Left ventricle myocardium inferior (tissue), 1 donor: ENCODE measurements around the gene SYTL3. TPM values are rescaled to one million over a fixed set of nuclear protein-coding genes. Genes with fewer than 3 reads are reported as not detected.
A peak's percentile ranks its signal among the peaks of the same experiment; 100 is the strongest.
"Not testable (repeated sequence)": the region's sequence is repeated elsewhere in the genome, so short reads cannot be mapped to it uniquely, and the experiment has no call there.

ENCODE experiments used
- DNase-seq: peaks from one replicate; pipeline ENCODE4 v3.0.0-alpha.2; 2020
- H3K27ac ChIP-seq: fragments of 200-600 bp; replicated peaks from 2 replicates; pipeline ENCODE4 v1.8.0; 2021
- H3K27me3 ChIP-seq: fragments of 200-600 bp; 2 replicates; pipeline ENCODE4 v1.8.0; 2021; ENCODE audit warnings: low read depth
- H3K36me3 ChIP-seq: fragments of 200-600 bp; 2 replicates; pipeline ENCODE4 v1.8.0; 2021
- H3K4me1 ChIP-seq: fragments of 200-600 bp; 2 replicates; pipeline ENCODE4 v1.8.0; 2021
- H3K4me3 ChIP-seq: fragments of 200-600 bp; 2 replicates; pipeline ENCODE4 v1.8.0; 2021; ENCODE audit warnings: mild to moderate bottlenecking, moderate library complexity
- H3K9me3 ChIP-seq: fragments of 200-600 bp; replicated peaks from 2 replicates; pipeline ENCODE4 v1.8.0; 2021
- CTCF ChIP-seq: fragments of 200-600 bp; IDR thresholded peaks from 2 replicates; pipeline ENCODE4 v1.8.0; 2021; ENCODE audit warnings: antibody characterized with exemption, mild to moderate bottlenecking, borderline replicate concordance
- intact Hi-C: fragments of 100-400 bp; cut with micrococcal nuclease; formaldehyde crosslinking; loops from one replicate; pipeline ENCODE4 v1.11.0; 2022
- total RNA-seq: library from RNA; stranded (reverse); fragmentation: NEBNext Ultra II Directional; extraction: Animal tissue kit (Norgen Biotek cat#: 25700); gene quantifications from one replicate; pipeline ENCODE4 v1.2.1, GENCODE V29; 2021
- donor health status: DM: no; HTN: yes; CAD: no; lungs with severe emphysema.

Gene SYTL3
- total RNA-seq, 1 donor from 2014 or later, result 11.2 TPM

GRCh38 chr6:158646023-158646910 is 3.6 kb upstream of the SYTL3 start:
- no peak for TF ChIP-seq CTCF
- no peaks in the 10 kb centered on the region for H3K9me3 ChIP-seq
- no peak for DNase-seq
- peak overlapping the region; percentile 94 for H3K27ac ChIP-seq
- no peaks in the 10 kb centered on the region for H3K27me3 ChIP-seq
- peaks cover 62% of the 10 kb centered on the region for H3K4me1 ChIP-seq
- no peak overlapping the region for H3K4me3 ChIP-seq
- no peaks in the 10 kb centered on the region for H3K36me3 ChIP-seq
- intact Hi-C loops, result no loop called here

DNA sequence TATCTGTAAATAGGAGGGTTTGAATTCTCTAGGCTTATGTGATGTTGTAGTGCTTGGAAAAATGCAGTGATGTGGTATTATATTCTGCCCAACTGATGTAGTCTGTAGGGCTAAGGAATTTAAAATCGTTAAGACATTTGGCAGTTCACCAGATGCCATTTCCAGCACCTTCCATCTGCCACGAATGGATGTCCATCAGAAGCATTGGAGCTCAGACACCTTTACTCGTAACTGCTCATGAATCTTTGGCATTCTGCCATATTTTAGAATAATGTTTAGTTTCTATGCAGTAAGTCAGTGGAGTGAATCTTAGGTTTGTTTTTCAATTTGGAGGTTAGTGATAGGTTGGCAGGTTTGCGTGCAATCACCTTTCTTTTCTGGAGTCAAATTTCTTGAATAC is 2.4 kb upstream of the SYTL3 start:
- H3K4me1 ChIP-seq, result peaks cover 49% of the 10 kb centered on the region
- DNase-seq, result no peak
- intact Hi-C loops, result no loop called here
- H3K36me3 ChIP-seq, result no peaks in the 10 kb centered on the region
- TF ChIP-seq CTCF, result no peak
- H3K9me3 ChIP-seq, result no peaks in the 10 kb centered on the region
- no peak overlapping the region for H3K4me3 ChIP-seq
- H3K27me3 ChIP-seq, result no peaks in the 10 kb centered on the region
- peak overlapping the region; percentile 78 for H3K27ac ChIP-seq

DNA sequence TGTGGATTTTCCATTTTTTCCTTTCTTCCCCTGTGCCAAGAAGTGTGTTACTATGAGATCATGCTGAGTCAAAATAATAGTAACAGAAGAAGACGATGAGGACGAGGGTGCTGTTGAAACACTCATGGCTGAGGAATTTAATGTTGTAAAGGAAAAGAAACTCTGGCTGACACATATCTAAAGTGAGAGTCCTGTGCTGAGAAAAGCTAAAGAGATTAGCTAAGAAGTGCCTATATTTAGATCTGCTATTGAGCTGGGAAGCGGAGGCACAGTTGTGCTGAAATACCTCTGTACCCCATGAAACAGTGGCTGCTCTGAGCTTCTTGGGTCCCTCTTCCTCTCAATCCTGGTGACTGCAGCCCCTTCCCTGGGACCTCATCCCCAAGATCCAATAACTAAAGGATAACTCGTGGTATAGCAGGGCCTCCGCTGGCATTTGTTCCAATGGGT is 1.1 kb upstream of the SYTL3 start:
- Histone ChIP-seq H3K36me3 (no peaks in the 10 kb centered on the region), H3K4me3 (no peak overlapping the region), H3K4me1 (peaks cover 43% of the 10 kb centered on the region), H3K27me3 (no peaks in the 10 kb centered on the region), H3K27ac (peak overlapping the region; percentile 78), H3K9me3 (no peaks in the 10 kb centered on the region)
- TF ChIP-seq CTCF, result no peak
- DNase-seq, result no peak
- intact Hi-C loops, result no loop called here

DNA sequence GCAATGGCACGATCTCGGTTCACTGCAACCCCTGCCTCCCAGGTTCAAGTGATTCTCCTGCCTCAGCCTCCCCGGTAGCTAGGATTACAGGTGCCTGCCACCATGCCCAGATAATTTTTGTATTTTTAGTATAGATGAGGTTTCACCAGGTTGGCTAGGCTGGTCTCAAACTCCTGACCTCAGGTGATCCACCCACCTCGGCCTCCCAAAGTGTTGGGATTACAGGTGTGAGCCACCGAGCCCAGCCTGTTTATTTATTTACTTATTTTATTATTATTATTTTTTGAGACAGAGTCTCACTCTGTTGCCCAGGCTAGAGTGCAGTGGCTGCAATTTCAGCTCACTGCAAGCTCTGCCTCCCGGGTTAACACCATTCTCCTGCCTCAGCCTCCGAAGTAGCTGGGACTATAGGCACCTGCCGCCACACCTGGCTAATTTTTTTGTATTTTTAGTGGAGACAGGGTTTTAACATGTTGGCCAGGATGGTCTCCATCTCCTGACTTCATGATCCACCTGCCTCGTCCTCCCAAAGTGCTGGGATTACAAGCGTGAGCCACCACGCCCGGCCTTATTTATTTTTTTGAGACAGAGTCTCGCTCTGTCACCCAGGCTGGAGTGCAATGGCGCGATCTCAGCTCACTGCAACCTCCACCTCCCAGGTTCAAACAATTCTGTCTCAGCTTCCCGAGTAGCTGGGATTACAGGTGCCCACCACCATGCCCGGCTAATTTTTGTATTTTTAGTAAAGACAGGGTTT is 2.3 kb downstream of the SYTL3 start:
- DNase-seq, intact Hi-C loops, H3K9me3 ChIP-seq, H3K27me3 ChIP-seq, H3K4me3 ChIP-seq, H3K36me3 ChIP-seq, H3K27ac ChIP-seq: not testable (repeated sequence)
- H3K4me1 ChIP-seq, result peaks cover 47% of the 10 kb centered on the region

GRCh38 chr6:158653577-158654354 is 3.9 kb downstream of the SYTL3 start:
- DNase-seq, result no peak
- H3K4me3 ChIP-seq, result no peak overlapping the region
- intact Hi-C loops, result no loop called here
- H3K36me3 ChIP-seq, result no peaks in the 10 kb centered on the region
- no peak for TF ChIP-seq CTCF
- H3K9me3 ChIP-seq, result no peaks in the 10 kb centered on the region
- peaks cover 35% of the 10 kb centered on the region for H3K4me1 ChIP-seq
- H3K27me3 ChIP-seq, result no peaks in the 10 kb centered on the region
- peak overlapping the region; percentile 84 for H3K27ac ChIP-seq
